HG02970 (cell line): ENCODE data around the gene THUMPD2.
"Not testable (repeated sequence)": the region's sequence is repeated elsewhere in the genome, so short reads cannot be mapped to it uniquely, and the experiment has no call there.

Source experiments
- ATAC-seq: cut with Tn5 transposase; IDR thresholded peaks from one replicate; pipeline ENCODE4 v1.9.1; 2021; ENCODE audit warnings: mild to moderate bottlenecking, moderate library complexity, moderate number of reproducible peaks; ENCODE audit not compliant: unreplicated experiment, low FRiP score

The THUMPD2 gene, protein sequence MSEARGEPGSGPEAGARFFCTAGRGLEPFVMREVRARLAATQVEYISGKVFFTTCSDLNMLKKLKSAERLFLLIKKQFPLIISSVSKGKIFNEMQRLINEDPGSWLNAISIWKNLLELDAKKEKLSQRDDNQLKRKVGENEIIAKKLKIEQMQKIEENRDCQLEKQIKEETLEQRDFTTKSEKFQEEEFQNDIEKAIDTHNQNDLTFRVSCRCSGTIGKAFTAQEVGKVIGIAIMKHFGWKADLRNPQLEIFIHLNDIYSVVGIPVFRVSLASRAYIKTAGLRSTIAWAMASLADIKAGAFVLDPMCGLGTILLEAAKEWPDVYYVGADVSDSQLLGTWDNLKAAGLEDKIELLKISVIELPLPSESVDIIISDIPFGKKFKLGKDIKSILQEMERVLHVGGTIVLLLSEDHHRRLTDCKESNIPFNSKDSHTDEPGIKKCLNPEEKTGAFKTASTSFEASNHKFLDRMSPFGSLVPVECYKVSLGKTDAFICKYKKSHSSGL

DNA sequence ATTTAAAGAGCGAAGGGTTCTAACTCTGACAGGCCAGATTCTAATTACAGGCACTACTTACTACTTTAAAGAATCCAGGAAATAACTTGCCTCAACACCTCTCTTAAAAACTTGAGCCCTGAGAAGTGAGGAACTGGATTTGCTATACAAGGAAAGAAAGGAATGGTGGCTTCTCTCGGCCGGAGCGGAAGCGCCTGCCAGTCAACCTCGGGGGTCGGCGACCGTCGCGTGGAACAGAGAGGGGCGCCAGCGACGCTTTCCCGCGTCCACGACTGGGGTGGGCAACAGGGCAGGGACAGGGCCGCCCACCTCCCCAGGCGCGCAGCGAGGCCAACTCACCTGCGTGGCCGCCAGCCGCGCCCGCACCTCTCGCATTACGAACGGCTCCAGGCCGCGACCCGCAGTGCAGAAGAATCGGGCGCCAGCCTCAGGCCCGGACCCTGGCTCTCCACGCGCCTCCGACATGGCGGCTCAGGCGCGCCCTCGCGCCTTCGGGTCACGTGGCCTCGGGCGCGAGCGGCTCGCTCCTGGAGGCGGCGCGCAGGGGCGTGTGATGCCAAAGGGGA is at the start of gene THUMPD2:
Gene THUMPD2 (minus strand): TSS at position 484 of the 566 bp plus-strand sequence. CDS start 19 bp downstream, at position 465.
- peak; percentile 88 for ATAC-seq

DNA sequence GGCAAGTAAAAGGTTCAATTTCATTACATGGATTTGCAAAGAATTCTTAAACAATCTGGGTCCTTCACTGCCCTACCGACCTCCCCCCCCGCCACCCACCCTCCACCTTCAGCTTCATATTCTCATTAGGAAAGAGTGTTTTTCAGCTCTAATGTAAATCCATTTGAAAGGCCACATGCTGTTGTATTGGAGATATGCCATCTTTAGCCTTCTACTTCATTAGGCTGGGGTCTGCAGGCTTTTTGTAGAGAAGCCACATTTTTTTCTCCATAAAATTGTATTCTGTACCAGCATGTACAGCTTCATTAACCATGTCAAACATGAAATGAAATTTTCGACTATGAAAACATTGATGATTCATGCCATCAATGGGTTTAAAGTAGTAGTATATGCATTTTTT is 42.8 kb upstream of the THUMPD2 start:
- ATAC-seq = no peak

DNA sequence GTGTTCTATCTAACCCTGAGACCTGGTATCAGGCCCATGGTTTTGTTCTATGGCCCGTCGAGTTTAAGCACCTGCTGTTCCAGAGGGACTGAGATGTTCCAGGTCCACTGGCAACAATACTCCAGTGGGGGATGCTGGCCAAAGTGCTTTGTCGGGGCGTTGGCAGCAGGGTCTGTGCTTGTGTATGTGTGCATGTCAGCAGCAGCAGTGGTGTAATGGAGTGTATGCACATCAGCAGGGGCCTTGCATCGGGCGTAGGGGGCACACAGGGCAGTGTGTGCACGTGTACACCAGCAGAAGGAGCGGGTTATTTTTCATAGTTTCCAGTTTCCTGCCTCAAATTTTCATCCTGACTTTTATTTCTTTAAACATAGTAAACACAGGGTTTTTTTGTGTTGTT is 37.8 kb upstream of the THUMPD2 start:
- no peak for ATAC-seq

DNA sequence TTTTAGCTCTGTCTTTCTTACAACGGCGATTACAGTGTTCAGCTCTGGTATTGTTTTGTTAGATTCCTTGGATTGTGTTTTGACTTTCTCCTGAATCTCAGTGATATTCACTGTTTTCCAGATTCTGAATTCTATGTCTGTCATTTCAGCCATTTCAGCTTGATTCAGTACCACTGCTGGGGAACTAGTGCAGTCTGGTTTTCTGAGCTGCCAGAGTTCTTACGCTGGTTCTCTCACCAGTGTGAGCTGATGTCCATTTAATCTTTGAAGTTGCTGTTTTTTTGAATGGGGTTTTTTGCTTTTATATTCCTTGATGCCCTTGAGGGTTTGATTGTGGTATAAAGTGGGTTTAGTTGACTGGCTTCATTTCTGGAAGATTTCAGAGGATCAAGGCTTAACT is 37.4 kb upstream of the THUMPD2 start:
- ATAC-seq = no peak

DNA sequence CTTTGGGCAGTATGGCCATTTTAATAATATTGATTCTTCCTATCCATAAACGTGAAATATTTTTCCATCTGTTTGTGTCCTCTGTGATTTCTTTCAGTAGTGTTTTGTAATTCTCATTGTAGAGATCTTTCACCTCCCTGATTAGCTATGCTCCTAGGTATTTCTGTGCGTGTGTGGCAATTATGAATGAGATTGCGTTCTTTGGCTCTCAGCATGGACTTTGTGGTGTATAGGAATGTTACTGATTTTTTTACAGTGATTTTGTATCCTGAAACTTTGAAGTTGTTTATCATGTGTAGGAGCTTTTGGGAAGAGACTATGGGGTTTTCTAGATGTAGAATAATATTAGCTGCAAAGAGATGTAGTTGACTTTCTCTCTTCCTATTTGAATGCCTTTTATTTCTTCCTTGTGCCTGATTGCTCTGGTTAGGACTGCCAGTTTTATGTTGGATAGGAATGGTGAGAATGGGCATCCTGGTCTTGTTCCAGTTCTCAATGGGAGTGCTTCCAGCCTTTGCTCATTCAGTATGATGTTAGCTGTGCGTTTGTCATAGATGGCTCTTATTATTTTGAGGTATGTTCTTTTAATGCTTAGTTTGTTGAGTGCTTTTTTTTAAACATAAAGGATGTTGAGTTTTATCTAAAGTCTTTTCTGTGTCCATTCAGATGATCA is 27.0 kb upstream of the THUMPD2 start:
- no peak for ATAC-seq

DNA sequence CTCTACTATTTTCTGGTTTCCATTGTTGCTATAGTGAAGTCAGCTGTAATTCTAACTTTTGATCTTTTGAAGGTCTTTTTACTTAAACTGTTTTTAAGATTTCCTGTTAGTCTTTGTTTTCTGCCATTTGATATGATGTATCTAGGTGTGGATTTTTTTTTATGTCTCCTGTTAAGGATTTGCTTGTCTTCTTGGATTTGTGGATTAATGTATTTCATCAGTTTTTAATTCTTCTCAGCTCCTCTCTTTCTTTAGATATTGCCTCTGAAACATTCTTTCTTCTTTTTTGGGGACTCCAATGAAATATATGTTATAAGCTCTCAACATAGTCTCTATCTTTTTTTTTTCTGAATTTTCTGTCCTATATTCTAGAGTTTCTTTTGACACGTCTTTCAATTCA is 24.8 kb upstream of the THUMPD2 start:
- no peak for ATAC-seq

DNA sequence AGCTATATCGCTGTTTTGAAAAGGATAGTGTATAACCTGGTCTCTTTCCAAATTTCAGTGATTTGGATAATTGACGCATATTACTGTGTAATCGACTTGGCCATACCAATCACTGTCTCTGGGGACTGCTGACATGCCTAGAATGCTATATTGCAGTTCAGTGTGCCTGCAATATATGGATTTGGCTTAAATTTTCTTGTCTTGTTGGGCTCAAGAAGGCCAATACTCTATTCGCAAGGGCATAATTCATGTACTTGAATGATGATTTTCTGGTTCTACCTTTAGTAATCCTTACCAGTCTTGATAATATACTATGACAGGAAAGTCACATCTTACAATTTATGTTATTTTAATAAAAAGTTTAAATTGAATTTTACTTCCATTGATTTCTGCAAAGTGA is 21.7 kb upstream of the THUMPD2 start:
- no peak for ATAC-seq

DNA sequence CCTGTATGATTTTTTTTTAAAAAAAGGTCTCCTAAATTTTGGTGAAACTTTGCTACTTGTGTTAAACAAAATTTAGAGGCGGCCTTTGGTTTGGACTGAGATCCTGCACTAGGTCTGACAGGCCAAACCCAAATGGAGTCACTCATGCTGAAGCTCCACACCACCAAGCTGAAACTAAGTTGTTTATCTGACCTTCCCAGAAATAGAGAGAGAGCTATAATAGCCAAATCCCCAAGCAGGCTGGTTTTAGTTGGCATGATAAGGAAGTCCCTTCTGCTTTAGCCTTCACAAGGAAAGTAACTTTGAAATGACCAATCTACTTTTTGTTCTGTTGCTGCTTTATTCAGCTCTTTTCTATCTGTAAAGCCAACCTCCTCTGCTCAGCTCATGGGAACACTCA is 17.1 kb upstream of the THUMPD2 start:
- ATAC-seq = no peak

DNA sequence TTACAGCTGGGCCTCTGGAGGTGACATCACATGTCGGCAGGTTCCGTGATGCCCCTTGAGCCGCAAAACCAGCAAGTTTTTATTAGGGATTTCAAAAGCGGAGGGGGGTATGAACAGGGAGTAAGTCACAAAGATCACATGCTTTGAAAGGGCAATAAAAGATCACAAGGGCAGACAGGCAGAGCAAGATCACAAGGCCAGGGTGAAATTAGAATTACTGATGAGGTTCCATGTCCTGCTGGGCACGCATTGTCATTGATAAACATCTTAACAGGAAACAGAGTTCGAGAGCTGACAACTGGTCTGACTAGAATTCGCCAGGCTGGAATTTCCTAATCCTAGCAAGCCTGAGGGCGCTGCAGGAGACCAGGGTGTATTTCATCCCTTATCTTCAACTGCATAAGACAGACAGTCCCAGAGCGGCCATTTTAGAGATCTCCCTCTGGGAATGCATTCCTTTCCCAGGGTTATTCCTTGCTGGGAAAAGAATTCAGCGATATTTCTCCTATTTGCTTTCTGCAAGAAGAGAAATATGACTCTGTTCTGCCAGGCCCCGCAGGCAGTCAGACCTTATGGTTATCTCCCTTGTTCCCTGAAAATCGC is 11.3 kb upstream of the THUMPD2 start:
- ATAC-seq = not testable (repeated sequence)

DNA sequence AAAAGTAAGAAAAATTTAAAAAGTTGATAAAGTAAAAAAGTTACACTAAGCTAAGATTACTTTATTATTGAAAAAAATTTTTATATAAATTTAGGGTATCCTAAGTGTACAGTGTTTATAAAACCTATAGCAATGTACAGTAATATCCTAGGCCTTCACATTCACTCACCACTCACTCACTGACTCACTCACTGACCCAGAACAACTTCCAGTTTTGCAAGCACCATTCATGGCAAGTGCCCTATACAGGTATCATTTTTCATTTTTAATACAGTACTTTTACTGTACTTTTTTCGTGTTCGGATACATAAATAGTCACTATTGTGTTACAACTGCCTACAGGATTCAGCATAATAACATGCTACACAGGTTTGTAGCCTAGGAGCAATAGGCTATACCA is 8.9 kb upstream of the THUMPD2 start:
- no peak for ATAC-seq

DNA sequence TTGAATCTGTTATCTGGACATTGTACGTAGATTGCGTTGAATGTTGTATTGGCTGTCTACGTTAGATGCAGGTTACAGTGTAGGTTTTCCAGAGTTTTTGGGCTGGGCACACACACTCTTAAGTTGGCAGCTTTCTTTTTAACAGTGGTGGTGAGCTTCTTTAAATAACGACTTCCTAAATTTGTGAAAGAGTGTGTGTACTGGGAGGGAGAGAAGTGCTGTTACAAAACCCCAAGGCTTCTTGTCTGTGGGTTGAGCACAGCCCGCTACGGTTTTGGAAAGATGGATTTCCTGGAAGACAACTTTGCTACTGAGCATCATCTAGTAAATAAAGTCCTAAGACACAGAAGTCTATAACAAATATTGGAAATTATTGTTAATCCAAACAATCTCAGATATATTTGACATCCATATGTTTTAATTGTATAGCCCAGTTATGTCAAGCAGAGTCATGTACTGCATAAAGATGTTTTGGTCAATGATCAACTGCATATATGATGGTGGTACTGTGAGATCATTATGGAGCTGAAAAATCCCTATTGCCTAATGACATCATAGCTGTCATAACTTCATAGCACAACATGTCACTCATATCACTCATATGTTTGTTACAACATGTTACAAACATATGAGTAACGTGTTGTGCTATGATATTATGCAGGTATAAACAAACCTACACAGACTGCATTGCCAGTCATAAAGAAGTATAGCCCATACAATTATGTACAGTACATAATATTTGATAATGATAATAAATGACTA is 7.9 kb upstream of the THUMPD2 start:
- no peak for ATAC-seq

DNA sequence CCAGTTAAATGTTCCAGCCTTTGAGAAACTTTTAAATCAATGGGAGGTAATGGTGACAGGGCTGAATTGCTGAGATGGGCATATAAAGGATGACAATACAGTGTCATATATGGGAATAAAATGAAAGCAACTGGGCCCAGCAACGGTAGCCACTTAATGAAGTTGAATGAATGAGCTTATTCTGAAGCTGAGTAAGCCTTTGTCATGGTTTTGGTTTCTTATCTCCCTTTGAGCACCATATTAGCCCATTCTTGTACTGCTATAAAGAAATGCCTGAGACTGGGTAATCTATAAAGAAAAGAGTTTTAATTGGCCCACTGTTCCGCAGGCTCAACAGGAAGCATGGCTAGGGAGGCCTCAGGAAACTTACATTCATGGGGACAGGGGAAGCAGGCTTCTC is 3.5 kb upstream of the THUMPD2 start:
- no peak for ATAC-seq

DNA sequence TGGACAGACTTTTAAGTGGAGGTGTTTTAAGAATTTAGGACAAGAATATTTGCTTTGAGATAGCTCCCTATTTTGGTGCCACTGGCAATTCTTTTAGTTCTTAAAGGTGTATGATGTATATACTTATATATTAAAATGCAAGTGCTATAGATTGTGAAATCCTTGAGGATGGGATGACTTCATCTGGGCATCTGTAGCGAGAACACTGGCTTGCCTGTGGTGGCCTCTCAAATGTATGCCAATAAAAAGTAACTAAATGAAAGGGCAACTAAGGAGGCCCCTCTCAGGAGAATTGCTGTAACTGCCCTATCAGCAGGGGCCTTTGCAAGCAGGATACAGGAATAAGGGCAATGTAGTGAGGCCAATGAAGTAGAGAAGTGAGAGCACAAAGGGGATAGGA is 2.6 kb upstream of the THUMPD2 start:
- ATAC-seq = no peak

DNA sequence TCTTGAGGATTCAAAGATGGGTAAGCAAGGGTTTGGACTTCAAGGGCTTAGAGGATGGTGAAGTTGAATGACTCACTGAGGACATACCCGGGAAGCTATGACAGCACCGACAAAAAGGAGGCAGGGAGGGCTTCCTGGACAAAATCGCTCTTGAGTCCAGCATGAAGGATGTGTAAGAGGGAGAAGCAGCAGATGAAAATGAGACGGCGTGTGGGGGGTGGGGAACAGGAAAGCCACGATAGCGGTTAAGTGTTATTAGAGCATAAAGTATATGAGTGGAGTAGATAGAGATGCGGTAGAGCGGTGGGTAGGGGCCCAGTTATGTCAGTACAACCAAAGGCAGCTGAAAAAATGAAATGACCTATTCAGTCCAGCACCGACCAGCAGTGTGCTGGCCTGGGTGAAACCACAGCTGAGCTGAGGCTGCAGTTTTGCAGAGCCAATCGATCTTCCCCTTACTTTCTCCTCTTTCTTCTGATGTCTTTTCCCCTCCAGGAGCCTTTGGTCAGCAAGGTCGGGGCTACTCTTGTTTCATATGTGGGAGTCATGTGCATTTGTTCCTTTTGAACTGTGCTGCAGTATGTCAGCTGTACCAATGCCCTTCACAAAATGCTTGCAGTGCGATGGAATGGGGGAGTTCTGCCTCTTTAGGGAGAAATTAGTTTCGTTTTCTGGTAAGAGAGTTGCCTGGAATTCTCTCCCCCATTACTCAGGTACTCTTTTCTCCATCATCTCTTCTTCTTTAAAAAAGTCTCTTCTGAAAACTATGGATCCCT is 2.0 kb upstream of the THUMPD2 start:
- ATAC-seq = no peak

DNA sequence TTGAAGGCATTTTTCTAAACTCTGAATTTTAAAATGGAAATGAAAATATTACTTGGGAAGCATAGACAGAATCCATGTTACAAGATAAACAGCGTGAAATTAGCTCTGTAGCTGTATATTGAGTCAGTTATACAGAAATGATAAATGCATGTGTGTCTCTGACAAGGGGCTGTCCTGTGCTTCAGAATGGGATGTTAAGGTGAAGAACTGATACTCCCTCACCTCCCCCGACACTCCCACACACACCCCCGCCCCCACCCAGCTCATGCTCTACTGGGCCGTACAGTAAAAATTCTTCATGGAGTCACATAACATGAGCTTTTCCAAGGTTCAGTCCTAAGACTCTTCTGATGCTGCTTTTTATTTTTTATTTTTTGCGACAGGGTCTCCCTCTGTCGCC is 869 bp upstream of the THUMPD2 start:
- no peak for ATAC-seq

DNA sequence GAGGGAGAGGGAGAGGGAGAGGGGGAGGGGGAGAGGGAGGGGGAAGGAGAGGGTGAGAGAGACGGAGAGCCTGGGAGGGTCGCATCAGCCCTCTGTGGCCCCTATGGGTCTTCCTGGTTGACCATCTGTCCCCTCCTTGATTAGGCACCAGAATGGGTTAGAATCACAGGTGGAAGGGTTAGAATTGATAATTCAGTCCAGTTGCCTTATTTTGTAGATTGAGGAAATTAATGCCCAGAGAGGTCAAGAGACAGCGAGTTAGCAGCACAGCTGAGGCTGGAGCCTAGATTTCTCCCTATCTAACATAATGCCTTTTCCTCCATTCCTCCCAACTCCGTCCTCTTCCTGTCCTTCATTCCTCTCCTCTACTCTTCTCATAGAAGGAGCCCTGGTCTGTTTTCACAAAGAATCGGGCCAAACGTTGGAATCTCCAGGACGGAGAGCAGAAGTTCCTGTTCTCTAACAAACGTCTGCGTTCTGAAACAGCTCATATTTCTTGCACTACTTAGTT is 338 bp upstream of the THUMPD2 start:
- no peak for ATAC-seq

DNA sequence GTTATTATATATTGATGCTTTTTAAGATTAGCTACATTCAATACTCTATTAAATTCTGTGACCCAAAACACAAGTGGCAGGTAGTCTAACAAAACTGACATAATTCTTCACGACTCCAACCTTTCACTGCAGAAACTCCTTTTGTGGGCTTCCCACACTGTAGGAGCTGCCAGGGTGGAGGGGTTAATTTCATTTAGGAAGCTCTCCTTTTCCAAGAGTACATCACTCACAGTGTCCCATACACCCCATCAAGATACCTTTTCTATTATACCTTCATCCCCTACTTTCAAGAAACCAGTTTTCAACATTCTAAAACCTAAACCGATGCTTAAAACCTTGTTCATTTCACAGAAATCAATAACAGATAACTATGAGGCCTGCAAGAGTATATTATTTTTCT is 825 bp downstream of the THUMPD2 start:
- ATAC-seq = no peak

DNA sequence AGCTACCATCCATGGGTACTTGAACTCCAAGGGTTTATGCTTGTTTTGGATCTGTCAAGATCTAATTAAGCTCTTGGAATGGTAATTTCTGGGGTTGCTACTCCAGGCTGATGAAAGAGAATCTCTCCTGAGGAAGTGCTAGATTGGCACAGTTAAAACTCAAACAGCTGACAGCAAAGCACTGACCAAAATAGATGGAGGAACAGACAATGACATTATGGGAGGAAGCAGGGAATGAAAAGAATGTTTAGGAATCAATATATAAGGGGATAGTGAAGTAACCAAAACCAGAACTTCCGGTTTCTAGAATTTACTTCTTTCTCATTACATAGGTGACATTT is 6.3 kb downstream of the THUMPD2 start:
- ATAC-seq = no peak

DNA sequence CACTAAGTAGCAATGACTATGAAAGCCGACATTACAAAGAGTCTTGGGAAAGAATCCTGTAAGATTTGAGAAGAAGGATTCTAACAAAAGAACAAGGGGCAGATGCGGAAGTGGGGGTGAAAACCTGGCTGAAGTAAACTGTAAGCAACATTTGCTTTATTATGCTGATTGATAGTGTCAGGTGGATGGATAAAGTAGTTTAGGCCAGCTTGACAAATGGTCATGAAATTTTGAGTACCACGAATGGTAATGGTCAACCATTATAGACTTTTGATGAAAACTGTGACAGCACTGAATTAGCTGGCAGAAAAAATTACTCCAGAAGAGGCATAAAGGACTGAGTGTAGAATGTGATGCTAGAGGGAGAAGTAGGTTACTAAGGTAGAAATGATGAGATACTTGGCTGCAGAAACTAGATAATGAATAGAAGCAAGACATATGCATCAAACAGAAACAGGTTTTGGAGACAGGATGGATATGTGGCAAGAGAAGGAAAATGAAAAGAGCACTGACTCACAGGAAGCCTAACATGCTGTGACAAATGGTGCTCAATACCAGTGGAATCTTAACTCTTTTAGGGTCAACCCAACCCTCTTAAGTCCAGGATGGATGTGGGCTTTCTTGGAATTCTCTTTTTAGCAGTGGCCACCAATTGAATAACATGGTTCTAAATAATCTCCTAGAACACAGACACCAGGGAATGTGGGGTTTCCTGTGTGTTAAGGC is 6.8 kb downstream of the THUMPD2 start:
- no peak for ATAC-seq
